IPS-20b (cell line): ENCODE results near the gene PSG6.
"Not testable (repeated sequence)": the region's sequence is repeated elsewhere in the genome, so short reads cannot be mapped to it uniquely, and the experiment has no call there.

ENCODE experiments used
- H3K27ac ChIP-seq: one replicate; pipeline ENCODE4 v1.5.1; 2013; ENCODE audit warnings: low read length
- H3K27me3 ChIP-seq: 2 replicates; pipeline ENCODE4 v1.6.1; 2013; ENCODE audit warnings: mild to moderate bottlenecking, low read length, inconsistent platforms; ENCODE audit not compliant: insufficient read depth
- H3K36me3 ChIP-seq: 2 replicates; pipeline ENCODE4 v1.6.1; 2013; ENCODE audit warnings: low read depth, mild to moderate bottlenecking, inconsistent platforms, low read length, moderate library complexity; ENCODE audit not compliant: insufficient read depth
- H3K4me1 ChIP-seq: 2 replicates; pipeline ENCODE4 v1.6.1; 2013; ENCODE audit warnings: mild to moderate bottlenecking, control low read depth, inconsistent platforms, low read length, moderate library complexity; ENCODE audit not compliant: insufficient read depth
- H3K4me3 ChIP-seq: 2 replicates; pipeline ENCODE4 v1.5.1; 2013; ENCODE audit warnings: mild to moderate bottlenecking, low read length, inconsistent platforms
- H3K9ac ChIP-seq: 2 replicates; pipeline ENCODE4 v1.6.1; 2013; ENCODE audit warnings: low read depth, mild to moderate bottlenecking, inconsistent platforms, low read length, moderate library complexity
- H3K9me3 ChIP-seq: 2 replicates; pipeline ENCODE4 v1.6.1; 2013; ENCODE audit warnings: mild to moderate bottlenecking, low read depth, low read length, inconsistent platforms; ENCODE audit not compliant: insufficient read depth

The PSG6 gene

GRCh38 chr19:42928896-42929295, 11.2 kb upstream of the PSG6 start:
- Histone ChIP-seq H3K9ac (no peak overlapping the region), H3K9me3 (no peaks in the 10 kb centered on the region), H3K4me1 (no peaks in the 10 kb centered on the region), H3K4me3 (no peak overlapping the region), H3K27me3 (no peaks in the 10 kb centered on the region), H3K36me3 (no peaks in the 10 kb centered on the region), H3K27ac (no peak overlapping the region)

- H3K36me3 ChIP-seq: no peaks in the 10 kb centered on the region
- H3K4me1 ChIP-seq: no peaks in the 10 kb centered on the region
- H3K27ac ChIP-seq: no peak overlapping the region
- no peaks in the 10 kb centered on the region for H3K9me3 ChIP-seq
- H3K4me3 ChIP-seq: no peak overlapping the region
- H3K9ac ChIP-seq: no peak overlapping the region
- H3K27me3 ChIP-seq: no peaks in the 10 kb centered on the region
These were observed 9.1 kb upstream of the PSG6 start for GRCh38 chr19:42926781-42927180.

GRCh38 chr19:42923106-42923505, 5.4 kb upstream of the PSG6 start:
- H3K27ac ChIP-seq, H3K36me3 ChIP-seq, H3K4me1 ChIP-seq, H3K27me3 ChIP-seq, H3K9ac ChIP-seq, H3K4me3 ChIP-seq, H3K9me3 ChIP-seq: not testable (repeated sequence)

- H3K27me3 ChIP-seq, H3K4me3 ChIP-seq, H3K27ac ChIP-seq, H3K36me3 ChIP-seq, H3K9me3 ChIP-seq, H3K9ac ChIP-seq, H3K4me1 ChIP-seq: not testable (repeated sequence)
These were observed 3.3 kb upstream of the PSG6 start for GRCh38 chr19:42920971-42921370.

GRCh38 chr19:42919757-42920079, 2.0 kb upstream of the PSG6 start:
- Histone ChIP-seq H3K4me1 (no peaks in the 10 kb centered on the region), H3K9me3 (no peaks in the 10 kb centered on the region), H3K27me3 (no peaks in the 10 kb centered on the region), H3K27ac (no peak overlapping the region), H3K4me3 (no peak overlapping the region), H3K9ac (no peak overlapping the region), H3K36me3 (no peaks in the 10 kb centered on the region)

- not testable (repeated sequence) for H3K4me1 ChIP-seq, H3K36me3 ChIP-seq, H3K4me3 ChIP-seq, H3K27me3 ChIP-seq, H3K27ac ChIP-seq, H3K9me3 ChIP-seq, H3K9ac ChIP-seq
These were observed 1.5 kb upstream of the PSG6 start for GRCh38 chr19:42919070-42919756.

GRCh38 chr19:42918377-42919069, 829 bp upstream of the PSG6 start:
- not testable (repeated sequence) for H3K9ac ChIP-seq, H3K27ac ChIP-seq, H3K4me1 ChIP-seq, H3K9me3 ChIP-seq, H3K27me3 ChIP-seq, H3K36me3 ChIP-seq, H3K4me3 ChIP-seq

GRCh38 chr19:42916931-42917330, 763 bp downstream of the PSG6 start:
- H3K36me3 ChIP-seq, H3K27ac ChIP-seq, H3K27me3 ChIP-seq, H3K4me1 ChIP-seq, H3K9ac ChIP-seq, H3K4me3 ChIP-seq, H3K9me3 ChIP-seq: not testable (repeated sequence)

- not testable (repeated sequence) for H3K9me3 ChIP-seq, H3K36me3 ChIP-seq, H3K27ac ChIP-seq, H3K9ac ChIP-seq, H3K27me3 ChIP-seq, H3K4me1 ChIP-seq, H3K4me3 ChIP-seq
These were observed 4.2 kb downstream of the PSG6 start for GRCh38 chr19:42913516-42913915.

GRCh38 chr19:42912941-42913340, 4.8 kb downstream of the PSG6 start:
- H3K27me3 ChIP-seq, H3K36me3 ChIP-seq, H3K4me1 ChIP-seq, H3K4me3 ChIP-seq, H3K27ac ChIP-seq, H3K9ac ChIP-seq, H3K9me3 ChIP-seq: not testable (repeated sequence)

GRCh38 chr19:42911731-42912130, 6.0 kb downstream of the PSG6 start:
- H3K4me1 ChIP-seq, H3K27me3 ChIP-seq, H3K36me3 ChIP-seq, H3K27ac ChIP-seq, H3K4me3 ChIP-seq, H3K9ac ChIP-seq, H3K9me3 ChIP-seq: not testable (repeated sequence)

GRCh38 chr19:42906162-42906561, 11.5 kb downstream of the PSG6 start:
- not testable (repeated sequence) for H3K9ac ChIP-seq, H3K27me3 ChIP-seq, H3K9me3 ChIP-seq, H3K27ac ChIP-seq, H3K4me1 ChIP-seq, H3K36me3 ChIP-seq, H3K4me3 ChIP-seq
